H1 (cell line): ENCODE measurements around the gene CLDN7. TPM values are rescaled to one million over a fixed set of nuclear protein-coding genes. Genes with fewer than 3 reads are reported as not detected.

Experiments used
- POLR2A ChIP-seq, 2 experiments: IDR thresholded peaks; 1 replicate in 1 of 2; 2 replicates in 1 of 2; pipeline ENCODE4 v1.6.1; 2011; ENCODE audit warnings: low read depth in 2 of 2, low read length in 2 of 2, mild to moderate bottlenecking in 2 of 2; ENCODE audit errors: control extremely low read depth in 1 of 2
- RBBP5 ChIP-seq: IDR thresholded peaks from 2 replicates; pipeline ENCODE4 v1.7.1; 2012; ENCODE audit warnings: low read depth, mild to moderate bottlenecking, inconsistent platforms, low read length, moderate library complexity, borderline replicate concordance
- polyA plus RNA-seq, 7 experiments: library from polyadenylated mRNA; depleted of rRNA in 3 of 7; stranded (reverse) in 5 of 7; unstranded in 2 of 7; fragments of >200 nt in 5 of 7; fragments of 200-250 nt in 2 of 7; gene quantifications; 1 replicate in 5 of 7; 2 replicates in 1 of 7; 4 replicates in 1 of 7; pipeline versions ENCODE4 v1.2.1 to v1.2.3, GENCODE V29; 2011 to 2013; ENCODE audit warnings: missing spikeins in 2 of 7, mixed read lengths in 2 of 7
- total RNA-seq: library from RNA; stranded (reverse); fragmentation: NEBNext Ultra II Directional; extraction: Animal tissue kit (Norgen Biotek cat#: 25700); gene quantifications from 2 replicates; pipeline ENCODE4 v1.2.1, GENCODE V29; 2021
- TF ChIP-seq, protein P1 (sequence below), 3 experiments: IDR thresholded peaks; 1 replicate in 2 of 3; 2 replicates in 1 of 3; pipeline versions ENCODE4 v1.5.1 to v1.6.1; 2011; ENCODE audit warnings: low read length in 3 of 3, mild to moderate bottlenecking in 3 of 3, inconsistent platforms in 2 of 3, low read depth in 1 of 3, moderate library complexity in 1 of 3; ENCODE audit not compliant: insufficient read depth in 1 of 3; ENCODE audit errors: control extremely low read depth in 1 of 3

Gene CLDN7
- total and polyA plus RNA-seq, 2 of the 8 experiments (the other 6 are each of a cell fraction or from before 2014, with no cell fraction given) = 118 to 119 TPM

DNA sequence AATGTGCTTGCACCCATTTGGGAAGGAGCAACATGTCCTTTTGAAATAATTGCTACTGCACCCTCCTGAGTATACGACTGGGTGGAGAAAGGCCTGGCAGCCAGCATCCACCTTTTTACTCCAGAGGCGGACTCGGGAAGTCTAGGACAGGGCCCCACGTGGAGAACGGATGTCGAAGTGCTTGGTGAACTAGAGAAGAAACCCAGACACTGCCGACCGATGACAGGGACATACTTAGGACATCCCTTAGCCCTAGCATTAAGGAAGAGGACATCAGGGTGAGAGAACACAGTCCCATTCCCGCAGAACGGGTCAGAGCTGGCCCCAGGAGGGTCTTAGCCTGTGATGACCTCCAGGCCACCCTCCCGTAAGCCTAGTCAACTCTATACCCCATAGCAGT lies 28.4 kb upstream of the CLDN7 start (continued):
- TF ChIP-seq RBBP5 (no peak), POLR2A (IDR thresholded peaks at IDR 0.05; ENCODE audit: control extremely low read depth in 1 of 2, low read depth in 2 of 2, low read length in 2 of 2) (no peak)
- TF ChIP-seq, protein P1, sequence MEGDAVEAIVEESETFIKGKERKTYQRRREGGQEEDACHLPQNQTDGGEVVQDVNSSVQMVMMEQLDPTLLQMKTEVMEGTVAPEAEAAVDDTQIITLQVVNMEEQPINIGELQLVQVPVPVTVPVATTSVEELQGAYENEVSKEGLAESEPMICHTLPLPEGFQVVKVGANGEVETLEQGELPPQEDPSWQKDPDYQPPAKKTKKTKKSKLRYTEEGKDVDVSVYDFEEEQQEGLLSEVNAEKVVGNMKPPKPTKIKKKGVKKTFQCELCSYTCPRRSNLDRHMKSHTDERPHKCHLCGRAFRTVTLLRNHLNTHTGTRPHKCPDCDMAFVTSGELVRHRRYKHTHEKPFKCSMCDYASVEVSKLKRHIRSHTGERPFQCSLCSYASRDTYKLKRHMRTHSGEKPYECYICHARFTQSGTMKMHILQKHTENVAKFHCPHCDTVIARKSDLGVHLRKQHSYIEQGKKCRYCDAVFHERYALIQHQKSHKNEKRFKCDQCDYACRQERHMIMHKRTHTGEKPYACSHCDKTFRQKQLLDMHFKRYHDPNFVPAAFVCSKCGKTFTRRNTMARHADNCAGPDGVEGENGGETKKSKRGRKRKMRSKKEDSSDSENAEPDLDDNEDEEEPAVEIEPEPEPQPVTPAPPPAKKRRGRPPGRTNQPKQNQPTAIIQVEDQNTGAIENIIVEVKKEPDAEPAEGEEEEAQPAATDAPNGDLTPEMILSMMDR (IDR thresholded peaks at IDR 0.05; ENCODE audit: control extremely low read depth in 1 of 3, insufficient read depth in 1 of 3, low read depth in 1 of 3, low read length in 3 of 3) = no peak
- TF ChIP-seq, all 59 proteins: peak for 0
